EH (cell line): ENCODE data around the gene CMYA5.

Experiments used
- DNase-seq: peaks from one replicate; pipeline ENCODE4 v3.0.0-alpha.2; 2015; ENCODE audit warnings: low read depth

CMYA5 gene

DNA sequence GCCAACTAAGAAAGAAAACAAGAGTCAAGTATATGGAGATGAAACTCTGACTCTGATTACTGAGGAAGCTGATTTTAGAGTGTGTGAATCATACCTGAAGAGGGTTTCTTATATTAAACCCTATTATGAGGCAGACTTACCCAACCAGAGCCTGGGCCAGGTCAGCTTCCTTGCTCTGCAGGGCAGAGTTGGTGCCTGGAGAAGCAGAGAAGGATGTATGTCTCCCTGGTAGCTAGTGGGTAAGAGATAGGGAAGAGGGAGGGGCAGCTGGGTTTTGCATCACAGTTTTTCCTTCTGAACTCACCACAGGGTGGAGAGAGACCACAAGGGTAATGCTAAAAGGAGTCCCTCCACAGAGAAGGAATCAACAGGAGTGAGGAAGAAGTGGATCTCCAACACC lies 104.1 kb downstream of the CMYA5 start:
- no peak for DNase-seq

DNA sequence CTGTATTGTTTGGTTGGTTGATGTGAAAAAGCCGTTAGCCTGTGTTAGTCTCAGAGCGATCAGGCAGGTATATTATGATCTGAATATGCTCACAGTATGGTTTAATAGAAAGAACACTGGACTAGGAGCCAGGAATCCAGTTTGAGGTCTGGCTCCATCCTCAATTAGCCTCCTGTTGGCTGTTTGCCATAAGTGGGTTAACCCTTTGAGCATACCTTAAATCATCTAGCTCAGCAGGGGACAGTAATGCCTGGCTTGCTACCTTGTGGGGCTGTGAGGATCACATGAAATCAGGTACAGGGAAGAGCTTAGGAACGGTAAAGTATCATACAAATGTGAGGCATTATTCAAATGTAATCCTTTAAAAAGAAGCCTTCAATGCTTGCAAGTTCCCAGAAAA lies 104.7 kb downstream of the CMYA5 start:
- no peak for DNase-seq

DNA sequence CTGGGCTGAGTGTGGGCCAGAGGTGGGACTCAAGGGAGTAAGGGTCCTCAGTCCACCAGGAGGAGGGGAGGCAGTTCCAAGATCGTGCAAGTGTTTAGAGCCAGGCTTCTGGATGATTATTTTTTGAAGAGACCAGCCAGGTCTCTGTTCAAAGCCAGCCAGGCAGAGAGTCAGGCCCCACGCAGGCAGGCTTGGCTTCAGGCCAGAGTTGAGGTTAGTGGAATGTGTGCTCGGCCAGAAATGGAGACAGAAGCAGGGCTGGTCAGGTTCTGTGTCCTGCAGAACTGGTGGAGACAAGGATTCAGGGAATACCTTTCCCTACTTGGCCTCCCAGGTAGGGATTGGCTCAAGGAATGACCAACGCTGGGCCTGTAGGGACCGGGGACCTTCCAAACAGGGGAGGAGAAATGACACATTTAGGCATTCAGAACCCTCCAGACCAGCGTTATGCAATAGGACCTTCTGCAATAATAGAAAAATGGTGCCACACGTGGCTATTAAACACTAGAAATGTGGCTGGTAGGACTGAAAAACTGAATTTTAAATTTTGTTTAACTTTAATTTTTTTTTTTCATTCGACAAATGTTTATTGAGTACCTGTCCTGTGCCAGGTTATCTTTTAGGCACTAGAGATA lies 106.2 kb downstream of the CMYA5 start:
- DNase-seq: peak; percentile 26

DNA sequence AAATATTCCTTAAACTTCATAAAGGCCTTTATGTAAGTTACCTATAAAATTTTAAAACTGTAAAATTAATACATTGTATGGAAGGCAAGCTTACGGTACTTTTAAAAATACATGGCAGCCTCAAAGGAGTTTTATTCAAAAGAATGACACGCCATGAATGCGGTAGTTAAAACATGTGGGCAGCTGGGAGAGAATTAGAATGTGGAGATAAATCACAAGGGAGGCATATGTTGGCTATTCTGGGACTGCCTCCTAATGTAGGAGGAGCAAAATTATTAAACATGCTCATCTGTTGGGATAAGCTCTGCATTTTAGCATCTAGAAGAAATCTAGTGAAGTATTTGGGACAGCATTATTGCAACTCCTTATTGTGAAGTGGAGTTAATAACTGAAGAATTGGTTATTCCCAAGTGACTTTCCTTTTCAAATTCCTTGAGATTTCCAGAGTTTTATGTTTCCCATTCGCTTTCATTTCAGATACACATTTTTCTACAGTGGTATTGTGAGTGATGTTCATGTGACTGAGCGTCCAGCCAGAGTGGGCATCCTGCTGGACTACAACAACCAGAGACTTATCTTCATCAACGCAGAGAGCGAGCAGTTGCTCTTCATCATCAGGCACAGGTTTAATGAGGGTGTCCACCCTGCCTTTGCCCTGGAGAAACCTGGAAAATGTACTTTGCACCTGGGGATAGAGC lies 109.4 kb downstream of the CMYA5 start:
- no peak for DNase-seq

DNA sequence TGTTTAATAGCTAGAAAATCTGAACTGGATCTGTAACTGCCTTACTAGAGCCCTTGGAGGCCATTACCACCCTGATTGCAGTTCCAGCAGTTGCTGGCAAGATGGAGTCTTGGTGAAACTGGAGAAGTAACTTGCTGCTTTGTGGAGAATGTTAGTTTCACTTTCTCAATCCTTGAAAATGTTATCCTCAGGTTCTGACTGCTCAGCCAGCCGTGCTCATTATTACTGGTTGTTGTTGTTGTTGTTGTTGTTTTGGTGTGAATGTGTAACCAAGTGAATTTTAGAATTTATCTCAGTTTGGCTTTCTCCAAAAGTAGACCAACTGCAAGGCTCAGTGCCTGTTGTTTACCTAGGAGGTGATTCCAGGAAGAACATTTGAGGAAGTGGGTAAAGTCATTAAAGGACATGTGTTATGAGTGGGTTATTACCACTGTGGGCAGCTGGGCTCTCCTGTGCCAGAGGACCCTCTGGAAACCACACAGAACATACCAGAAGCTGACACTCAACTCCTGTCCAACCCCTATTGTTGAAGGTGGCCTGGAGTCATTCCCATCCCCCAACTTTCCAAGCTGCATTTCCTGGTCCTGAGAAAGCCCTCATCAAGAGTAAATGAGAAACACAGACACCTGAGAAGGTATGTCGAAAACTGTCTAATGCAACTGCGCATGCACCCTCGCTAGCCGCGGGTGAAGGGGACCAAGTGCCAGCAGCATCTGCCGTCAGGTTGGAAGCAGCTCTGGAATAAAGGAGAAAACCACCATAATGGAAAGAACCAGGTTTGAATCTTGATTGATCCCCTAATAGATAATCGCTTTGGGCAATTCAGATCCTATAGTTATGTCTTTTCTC lies 111.6 kb downstream of the CMYA5 start:
- DNase-seq: peak; percentile 19

DNA sequence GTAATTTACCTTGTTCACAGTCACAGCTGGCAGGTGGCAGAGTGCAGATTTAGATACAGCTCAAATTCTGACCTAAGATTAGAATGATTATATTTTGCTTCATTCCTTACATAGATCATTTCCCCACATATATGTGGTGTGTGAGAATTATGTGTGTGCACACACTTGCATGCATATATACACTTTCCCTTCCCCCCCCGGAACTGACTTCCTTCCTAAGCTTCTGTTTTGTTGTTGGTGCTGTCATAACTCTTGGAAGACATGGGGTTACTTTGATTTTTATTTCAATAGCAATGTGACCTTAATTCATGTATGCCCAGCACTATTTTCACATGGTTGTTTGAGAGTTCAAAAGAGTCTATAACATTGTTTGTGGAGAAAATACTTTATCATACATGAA lies 112.8 kb downstream of the CMYA5 start:
- no peak for DNase-seq

DNA sequence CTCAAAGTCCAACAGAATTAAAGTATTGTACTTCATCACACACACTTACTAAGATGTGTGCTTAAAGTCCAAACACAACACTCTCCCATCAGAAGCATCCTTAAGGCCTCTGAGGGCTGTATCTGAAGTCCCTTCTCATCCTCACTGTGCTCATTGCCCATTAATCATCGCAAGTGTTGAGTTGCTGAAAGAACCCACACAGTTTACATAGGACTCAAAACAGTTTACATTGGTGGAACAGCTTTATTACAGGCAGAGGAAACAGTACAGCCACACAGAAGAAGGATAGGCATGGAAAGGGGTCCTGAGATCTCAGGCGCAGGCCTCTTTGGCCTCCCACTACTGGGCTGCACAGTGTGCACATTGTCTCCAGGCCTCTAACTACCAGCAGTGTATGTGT lies 113.4 kb downstream of the CMYA5 start:
- DNase-seq: no peak

DNA sequence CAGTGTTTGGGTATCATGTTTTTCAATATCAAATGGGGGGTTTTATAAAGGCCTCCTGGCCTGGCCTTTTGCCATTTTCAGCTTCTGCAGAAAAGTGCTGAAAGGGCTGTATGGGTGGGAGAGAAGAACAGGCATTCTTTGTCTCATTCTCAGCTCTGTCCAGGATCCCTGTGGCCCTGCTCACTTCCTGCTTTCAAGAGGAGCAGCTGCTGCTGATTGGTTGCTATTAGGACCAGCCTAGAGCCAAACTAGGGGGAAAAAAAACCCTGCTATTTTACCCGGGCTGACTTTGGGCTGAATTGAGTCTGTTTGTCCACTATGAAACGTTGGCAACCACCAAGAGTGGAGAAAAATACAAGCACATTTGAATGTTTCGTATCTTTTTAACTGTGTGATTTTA lies 117.1 kb downstream of the CMYA5 start:
- DNase-seq: peak; percentile 35

DNA sequence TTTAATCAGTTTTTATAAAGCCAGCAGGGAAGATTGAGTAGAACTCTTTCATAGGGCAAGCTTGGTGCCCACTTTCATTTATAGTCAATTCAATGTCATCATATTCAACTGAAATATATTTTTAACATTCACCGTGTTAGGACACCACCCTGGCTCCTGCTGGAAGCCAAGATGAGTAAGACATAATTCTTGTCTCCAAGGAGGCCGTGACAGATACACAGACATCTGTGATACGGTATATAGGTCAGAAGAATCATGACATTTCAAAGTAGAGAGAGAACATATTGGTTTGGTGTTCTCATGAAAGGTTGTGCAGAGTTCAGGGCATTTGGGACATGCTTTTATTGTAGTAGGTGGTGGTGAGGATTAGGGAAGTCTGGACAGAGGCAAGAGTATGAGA lies 120.1 kb downstream of the CMYA5 start:
- DNase-seq: no peak

DNA sequence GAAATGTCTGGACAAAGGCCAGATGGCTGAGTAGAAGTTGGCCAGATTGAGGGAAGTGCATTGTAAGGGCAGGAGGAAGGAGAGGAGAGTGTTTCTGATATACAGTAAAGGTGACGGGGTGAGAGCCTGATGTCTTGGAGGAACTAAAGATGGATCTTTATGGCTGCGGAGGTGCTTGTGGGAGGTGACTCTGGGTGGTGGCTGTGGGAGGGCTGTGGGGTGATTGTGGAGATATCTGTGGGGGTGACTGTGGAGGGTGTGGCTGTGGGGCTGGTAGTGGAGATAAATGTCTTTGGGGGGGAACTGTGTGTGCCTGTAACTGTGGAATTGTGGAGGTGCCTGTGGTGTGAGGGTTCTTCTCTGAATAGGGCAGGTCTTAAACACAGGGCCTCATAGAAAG lies 121.4 kb downstream of the CMYA5 start:
- DNase-seq: no peak

DNA sequence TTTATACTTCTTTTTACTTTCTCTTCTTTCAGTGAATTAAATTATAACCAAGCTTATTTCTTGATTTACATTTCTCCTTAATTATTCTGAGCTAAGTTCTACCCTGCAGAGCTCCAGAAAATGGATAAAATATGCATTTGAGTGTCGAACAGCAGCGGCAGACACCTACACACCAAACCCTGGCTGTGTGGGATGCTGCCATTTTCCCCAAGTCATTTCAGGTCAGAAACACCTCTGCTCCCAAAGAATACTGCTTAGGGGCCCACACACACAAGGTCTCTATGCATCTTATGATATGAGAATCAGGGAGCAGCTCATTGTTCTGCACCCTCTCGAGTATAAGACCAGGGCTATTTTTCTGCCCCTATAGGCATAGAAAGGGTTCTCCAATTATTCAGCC lies 122.3 kb downstream of the CMYA5 start:
- no peak for DNase-seq

DNA sequence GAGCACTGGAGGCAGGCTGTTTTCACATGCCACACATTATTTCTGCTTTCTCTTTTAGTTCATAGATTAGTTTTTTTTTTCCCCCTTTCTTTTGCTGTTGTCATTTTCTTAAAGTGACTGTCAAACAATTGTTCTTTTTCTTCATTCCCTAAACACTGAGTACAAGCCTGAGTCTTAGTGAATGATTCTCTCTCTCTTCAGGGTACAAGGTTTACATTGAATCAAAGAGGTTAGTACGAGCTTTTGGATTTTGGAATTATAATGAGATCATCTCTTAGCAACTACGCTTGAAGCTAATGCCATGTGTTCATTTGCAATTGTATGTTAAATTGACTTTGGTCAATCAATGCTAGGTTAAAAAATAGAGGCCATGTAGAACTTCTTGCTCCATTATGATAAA lies 125.1 kb downstream of the CMYA5 start:
- no peak for DNase-seq

DNA sequence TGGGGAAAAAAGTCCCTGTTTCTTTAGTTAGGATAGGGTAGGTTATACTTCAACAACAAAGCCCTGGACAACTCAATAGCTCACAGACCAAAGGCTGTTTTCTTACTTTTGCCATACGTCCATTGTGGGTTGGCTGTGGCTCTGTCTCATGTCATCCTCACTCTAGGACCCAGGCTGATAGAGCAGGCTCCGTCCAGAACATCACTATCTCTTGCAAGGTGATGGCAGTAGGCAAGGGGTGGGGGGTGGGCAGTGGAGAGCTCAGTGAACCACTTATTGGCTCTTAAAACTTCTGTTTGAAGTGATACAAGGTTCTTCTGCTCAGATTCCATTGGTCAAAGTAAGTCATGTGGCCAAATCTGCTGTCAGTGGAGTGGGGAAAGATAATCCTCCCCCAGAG lies 126.4 kb downstream of the CMYA5 start:
- DNase-seq: no peak

DNA sequence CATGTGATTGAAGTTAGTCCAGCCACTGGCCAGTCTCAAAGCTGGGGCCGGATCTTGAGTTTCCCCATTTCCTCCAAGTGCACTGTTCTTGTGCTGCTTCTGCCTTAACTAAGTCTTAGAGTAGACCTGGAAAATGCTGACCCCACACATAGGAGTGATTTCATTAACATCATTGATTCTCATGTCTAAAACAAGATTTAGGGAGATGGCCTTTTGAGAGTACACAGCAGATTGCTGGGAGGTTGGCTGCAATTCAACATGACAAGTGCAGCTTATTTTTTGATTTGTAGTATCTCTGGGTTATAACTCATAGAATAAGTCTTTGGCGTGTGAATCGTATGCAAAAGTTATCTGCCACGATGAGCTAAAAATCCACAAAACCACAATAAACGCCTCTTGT lies 131.0 kb downstream of the CMYA5 start:
- no peak for DNase-seq

DNA sequence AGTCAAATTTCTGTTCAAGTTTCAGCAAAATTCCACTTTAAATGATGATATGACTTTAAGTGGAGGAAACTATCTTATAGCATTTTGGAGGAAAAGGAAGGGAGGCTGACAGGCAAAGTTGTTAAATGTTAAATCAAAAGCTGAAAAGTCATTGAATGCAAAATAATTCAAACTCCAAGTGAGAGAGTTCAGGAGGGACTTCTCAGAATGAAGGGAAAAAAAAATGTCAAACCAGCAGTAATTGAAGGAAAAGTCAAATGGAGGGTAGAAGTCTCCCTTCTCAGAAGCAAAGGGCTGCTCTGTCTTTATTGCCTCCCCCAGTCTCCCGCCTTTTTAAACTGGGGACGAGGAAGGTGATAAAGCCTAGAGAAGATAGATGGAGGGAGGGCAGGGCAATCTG lies 134.8 kb downstream of the CMYA5 start:
- DNase-seq: no peak

DNA sequence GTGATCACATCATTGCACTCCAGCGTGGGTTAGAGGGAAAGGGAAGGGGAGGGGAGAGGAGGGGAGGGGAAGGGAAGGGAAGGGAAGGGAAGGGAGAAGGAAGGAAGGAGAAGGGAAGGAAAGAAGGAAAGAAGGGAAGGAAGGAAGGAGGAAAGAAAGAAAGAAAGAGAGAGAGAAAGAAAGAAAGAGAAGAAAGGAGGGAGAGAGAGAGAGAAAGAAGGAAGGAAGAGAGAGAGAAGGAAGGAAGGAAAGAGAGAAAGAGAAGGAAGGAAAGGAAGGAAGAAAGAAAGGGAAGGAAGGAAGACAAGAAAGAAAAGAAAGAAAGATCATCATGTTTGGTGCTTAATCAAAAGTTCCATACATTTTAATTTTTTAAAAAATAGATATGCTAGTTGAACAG lies 136.2 kb downstream of the CMYA5 start:
- no peak for DNase-seq

DNA sequence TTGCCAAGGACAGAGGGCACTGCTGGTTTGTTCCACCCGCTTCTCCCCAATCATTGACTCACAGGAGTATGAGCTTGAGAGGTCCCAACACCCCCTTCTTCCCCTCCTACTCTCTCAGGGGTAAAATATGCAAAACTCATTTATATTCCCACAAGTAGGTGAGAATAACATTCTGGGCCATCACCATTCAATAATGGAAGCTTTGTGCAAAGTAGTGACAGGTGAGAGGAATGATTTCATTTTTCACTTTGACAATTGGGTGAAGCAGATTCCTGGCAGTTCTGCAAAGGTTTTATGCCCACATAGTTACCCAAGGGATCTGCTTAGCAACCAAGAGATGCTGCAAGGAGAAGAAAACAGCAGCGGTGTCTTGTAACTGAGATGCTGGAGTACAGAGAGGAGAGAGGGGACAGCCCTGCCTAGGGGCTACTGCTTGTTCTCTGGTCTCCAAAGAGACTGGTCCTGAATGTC lies 137.6 kb downstream of the CMYA5 start:
- DNase-seq: no peak

DNA sequence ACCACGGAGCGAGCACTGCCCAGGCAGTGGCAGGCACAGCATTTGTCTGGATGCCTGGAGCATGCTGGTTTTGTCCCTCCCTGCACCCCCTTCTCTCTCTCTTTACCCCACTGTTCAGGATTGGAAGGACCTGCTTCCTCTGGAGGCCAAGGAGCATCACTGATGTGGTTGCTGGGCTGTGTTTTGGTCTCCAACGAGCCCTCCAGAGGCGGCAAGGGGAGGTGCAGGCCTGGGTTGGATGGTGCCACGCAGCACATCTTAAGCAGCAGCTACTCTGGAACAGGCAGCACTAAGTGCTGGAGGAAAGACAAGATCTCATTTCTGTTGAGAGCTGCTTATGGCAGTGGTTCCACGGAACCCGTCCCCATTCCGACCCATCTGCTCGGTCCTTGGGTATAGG lies 139.6 kb downstream of the CMYA5 start:
- peak; percentile 16 for DNase-seq

DNA sequence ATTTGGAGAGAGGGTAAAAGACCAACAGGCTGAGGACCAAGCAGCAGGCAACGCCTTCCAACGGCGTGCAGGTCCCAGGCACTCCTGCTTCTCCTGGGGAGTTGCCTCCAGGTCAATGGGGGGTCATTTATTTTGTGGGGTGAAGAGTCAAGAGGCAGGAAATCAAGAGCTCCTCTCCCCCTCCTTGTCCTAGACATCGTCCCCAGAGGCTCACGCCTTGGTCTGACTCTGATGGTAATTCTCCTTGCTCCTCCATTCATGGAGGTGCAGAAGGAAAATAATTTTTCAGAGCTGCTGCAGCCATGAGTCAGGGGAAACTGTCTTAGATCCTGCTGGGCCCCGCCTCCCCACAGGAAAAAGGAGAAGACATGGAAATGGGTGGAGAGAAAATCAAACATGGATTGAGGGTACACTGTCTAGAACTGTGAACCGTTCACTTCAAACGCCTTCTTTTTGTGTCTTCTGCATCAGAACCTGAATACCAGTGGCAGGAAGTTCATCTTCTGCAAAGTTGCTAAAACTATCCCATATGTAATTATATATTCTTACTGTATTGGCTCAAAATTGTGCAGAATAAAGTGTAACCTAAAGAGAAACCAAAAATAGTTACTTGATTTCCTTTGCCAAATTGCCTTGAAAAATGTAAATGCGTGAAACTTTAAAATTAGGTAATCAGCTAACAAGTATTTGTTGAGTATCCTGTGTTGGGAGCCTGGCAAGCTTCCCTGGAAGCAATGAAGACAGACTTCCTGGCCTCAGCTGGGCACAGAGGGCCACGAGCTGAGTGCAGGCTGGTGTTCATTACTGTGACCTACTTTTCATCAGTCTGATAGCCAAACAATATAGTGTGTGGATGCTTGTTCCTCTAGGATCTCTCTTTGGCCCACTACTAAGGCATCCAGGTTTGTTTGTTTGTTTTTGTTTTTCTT lies 142.0 kb downstream of the CMYA5 start:
- peak; percentile 27 for DNase-seq

DNA sequence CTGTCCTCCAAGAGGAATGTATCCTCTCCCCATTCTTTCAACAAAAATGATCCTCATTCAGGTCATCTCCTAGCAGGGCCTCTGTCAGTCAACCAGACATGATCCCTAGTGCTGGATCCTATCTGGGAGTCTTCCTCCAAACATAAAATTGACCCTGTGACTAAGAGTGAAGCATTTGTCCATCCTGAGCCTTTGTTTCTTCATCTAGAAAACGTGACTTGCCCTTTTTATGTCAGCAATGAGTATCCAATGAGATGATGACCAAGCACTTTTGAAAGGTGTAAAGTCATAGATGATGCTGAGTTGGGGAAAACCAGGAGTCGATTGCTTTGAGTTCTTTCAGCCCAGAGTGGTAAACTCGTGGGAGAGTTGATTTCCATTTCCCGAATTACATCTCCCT lies 143.3 kb downstream of the CMYA5 start:
- no peak for DNase-seq

DNA sequence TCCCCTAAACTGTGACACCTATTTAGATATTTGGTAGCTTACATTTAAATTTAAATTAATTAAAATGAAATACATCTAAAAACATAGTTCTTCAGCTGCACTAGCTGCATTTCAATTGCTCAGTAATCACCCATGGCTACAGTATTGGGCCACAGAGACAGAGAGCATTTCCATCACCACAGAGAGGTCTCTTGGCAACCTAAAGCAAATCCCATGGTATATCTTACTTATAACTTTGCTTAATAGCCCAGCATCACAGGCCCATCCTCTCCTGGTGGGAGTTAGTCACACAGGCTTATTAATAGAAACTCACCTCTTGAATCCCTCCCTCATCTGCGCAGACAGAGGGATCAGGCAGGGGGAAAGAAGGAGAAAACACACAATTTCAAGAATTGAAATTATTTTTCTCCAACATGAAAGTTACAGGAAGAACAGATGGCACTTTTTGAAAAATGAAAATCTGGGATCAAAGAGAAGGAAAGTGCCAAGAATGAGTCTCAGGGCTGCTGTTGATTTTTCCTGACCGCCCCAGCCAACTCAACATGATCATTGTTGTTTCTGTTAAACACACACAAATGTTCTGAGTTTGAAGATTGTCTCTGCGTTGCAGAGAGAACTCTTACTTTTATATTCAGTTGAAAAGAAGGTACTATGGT lies 144.6 kb downstream of the CMYA5 start:
- no peak for DNase-seq
